Right cardiac atrium (tissue), 5 donors: ENCODE measurements around the gene PRKCZ. TPM values are rescaled to one million over a fixed set of nuclear protein-coding genes. Genes with fewer than 3 reads are reported as not detected.

Source experiments
- ATAC-seq, 2 donors: fragments of 200-7000 bp; cut with Tn5 transposase; one replicate each; pipeline versions ENCODE4 v1.8.0 to v1.9.1; 2020; ENCODE audit warnings: moderate library complexity in 2 of 2, mild to moderate bottlenecking in 1 of 2
- DNase-seq, 3 donors: peaks; one replicate each; pipeline ENCODE4 v3.0.0-alpha.2; 2020
- H3K27ac ChIP-seq: one replicate; pipeline ENCODE4 v1.5.1; 2013; ENCODE audit warnings: mild to moderate bottlenecking, low read length, control low read depth, moderate library complexity
- H3K27me3 ChIP-seq: one replicate; pipeline ENCODE4 v1.6.1; 2013; ENCODE audit not compliant: control insufficient read depth, insufficient read depth
- H3K4me1 ChIP-seq: one replicate; pipeline ENCODE4 v1.6.1; 2013; ENCODE audit warnings: low read length; ENCODE audit not compliant: control insufficient read depth, insufficient read depth
- H3K4me3 ChIP-seq: one replicate; pipeline ENCODE4 v1.5.1; 2013; ENCODE audit warnings: low read length, control low read depth
- H3K9me3 ChIP-seq: one replicate; pipeline ENCODE4 v1.6.1; 2013; ENCODE audit warnings: low read length; ENCODE audit not compliant: control insufficient read depth
- WGBS: extraction: QIAGEN DNeasy Blood & Tissue Kit; methylation state at CpG from one replicate; pipeline ENCODE4 v1.1.7; 2013; 5-methylcytosine and 5-hydroxymethylcytosine counted together
- intact Hi-C, 4 donors: fragments of 100-400 bp; cut with DNase I; formaldehyde crosslinking; loops; one replicate each; pipeline versions ENCODE4 v1.11.0 to v1.14.0; 2022 to 2023
- polyA plus RNA-seq: library from polyadenylated mRNA; stranded (reverse); fragments of 200-250 nt; gene quantifications from one replicate; pipeline ENCODE4 v1.2.3, GENCODE V29; 2013
- total RNA-seq, 4 donors: library from RNA; stranded (reverse); fragmentation: NEBNext Ultra II Directional; extraction: Animal tissue kit (Norgen Biotek cat#: 25700); gene quantifications; one replicate each; pipeline ENCODE4 v1.2.1, GENCODE V29; 2021
- donor health status: healthy with polysubstance abuse.
- donor health status: DM: no; HTN: yes; CAD: no.
- donor health status: DM: no; HTN: no; CAD: no.
- donor health status: DM: no; HTN: yes; CAD: no; lungs with severe emphysema.
- donor health status: DM: yes; HTN: yes; CAD: no.

Gene PRKCZ
- total and polyA plus RNA-seq, 5 donors: 15.1 to 28.1 (median 21.6) TPM

DNA sequence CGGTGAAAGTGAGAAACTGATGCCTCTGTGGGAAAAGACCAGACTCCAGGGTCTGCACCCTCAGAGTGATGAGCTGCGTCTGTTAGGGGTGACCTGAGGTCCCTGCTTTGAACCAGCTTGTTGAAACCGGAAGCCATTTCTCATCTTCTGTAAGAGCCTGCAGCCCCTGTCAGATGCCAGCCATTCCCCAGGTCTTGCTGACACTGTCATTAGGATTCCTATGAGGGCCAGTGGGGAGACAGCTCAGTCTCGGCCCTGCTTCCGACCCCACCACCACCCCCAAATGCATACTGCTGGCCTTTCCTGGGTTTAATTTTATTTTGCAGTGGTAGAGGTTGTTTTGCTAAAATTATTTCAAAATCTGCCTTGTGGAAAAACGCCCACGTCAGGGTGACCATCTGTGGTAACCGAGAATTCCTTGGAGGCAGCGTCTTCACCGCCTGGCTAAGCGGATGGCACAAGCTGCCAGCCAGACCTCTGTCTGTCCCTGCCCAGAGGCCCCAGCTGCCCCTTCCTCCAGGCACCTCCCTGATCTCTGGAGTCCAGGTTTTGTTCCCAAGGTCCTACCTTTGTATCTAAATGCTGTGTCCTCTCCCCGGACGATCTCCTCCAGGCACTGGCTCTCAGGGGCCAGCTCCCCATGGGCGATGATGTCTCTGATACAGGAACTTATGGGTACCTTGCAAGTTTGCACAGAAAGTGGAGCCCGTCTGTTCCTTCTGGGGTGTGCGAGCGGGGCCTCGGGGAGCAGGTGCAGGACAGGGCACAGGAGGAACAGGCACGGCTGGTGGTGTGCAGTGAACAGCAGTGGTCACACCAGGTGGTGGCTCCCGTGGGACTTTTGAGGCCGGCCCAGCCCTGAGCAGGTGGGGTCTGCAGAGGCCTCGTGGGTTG is 49.9 kb downstream of the PRKCZ start:
- Histone ChIP-seq H3K4me1 (no peaks in the 10 kb centered on the region), H3K9me3 (no peaks in the 10 kb centered on the region), H3K27me3 (no peaks in the 10 kb centered on the region), H3K27ac (no peak overlapping the region), H3K4me3 (no peak overlapping the region)
- no peak for ATAC-seq
- WGBS: 88% methylated on average over 22 of the region's 22 CpGs
- peak in 1 of 3 donors; percentile 34 for DNase-seq
- intact Hi-C loops: no loop called here

DNA sequence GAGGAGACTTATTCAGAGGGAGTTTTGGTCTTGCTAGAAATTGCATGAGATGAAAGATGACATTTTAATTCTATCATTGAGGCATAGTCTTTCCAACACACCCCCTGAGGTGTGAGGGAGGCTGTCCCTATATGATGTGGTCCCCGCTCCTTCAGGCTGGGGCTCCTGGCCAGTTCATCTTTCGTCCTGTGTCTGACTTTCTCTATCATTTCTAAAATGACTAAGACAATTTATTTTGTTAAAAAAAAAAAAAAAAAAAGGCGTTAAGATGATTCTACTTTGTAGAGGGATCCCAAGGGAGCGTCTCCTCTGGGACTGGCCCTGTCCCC is 50.5 kb downstream of the PRKCZ start:
- intact Hi-C loops: no loop called here
- H3K9me3 ChIP-seq: no peaks in the 10 kb centered on the region
- no peaks in the 10 kb centered on the region for H3K27me3 ChIP-seq
- no peak overlapping the region for H3K27ac ChIP-seq
- no peak for DNase-seq
- H3K4me3 ChIP-seq: no peak overlapping the region
- H3K4me1 ChIP-seq: no peaks in the 10 kb centered on the region
- 85% methylated on average over 4 of the region's 4 CpGs for WGBS
- ATAC-seq: no peak

DNA sequence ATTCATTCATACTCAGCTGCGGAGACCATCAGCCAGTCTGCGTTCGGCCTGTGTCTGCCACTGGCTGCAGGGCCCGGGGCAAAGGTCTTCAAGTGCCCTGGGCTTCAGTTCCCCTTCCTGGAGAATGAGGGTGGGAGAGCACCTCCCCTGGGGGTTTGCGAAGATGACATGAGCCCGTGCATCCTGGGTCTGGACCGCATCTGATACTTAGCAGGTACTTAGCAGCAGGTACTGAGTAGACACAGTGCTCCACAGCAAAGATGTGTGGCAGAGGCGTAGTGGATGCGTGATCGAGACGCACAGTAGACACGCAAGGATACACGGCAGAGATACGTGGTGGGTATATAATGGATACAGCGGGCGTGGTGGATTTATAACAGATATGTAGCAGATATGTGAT is 51.3 kb downstream of the PRKCZ start:
- H3K27ac ChIP-seq: no peak overlapping the region
- WGBS: 91% methylated on average over 16 of the region's 16 CpGs
- DNase-seq (peak in 1 of 3 donors; percentile 18), ATAC-seq (no peak)
- intact Hi-C loops: no loop called here
- H3K4me3 ChIP-seq: no peak overlapping the region
- no peaks in the 10 kb centered on the region for H3K4me1 ChIP-seq
- H3K9me3 ChIP-seq: no peaks in the 10 kb centered on the region
- no peaks in the 10 kb centered on the region for H3K27me3 ChIP-seq

DNA sequence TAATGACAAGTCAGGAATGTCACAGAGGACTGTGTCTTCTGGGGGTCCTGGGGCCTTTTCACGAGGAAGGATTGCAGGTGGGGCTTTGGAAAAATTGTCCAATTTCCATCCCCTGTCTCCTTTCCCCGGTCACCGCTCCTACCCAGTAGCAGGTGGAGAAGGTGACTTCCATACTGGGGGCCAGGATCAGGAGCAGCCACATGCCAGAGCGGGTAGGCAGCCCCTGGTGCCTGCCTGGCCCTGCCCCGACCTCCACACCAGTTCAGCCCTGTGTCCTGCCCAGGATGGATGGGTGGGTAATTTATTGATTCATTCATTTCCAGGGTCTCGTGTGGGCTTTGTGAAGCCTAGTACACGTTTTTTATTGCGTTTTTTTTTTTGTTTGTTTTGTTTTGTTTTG is 51.7 kb downstream of the PRKCZ start:
- ATAC-seq: no peak
- no peaks in the 10 kb centered on the region for H3K27me3 ChIP-seq
- H3K4me3 ChIP-seq: no peak overlapping the region

DNA sequence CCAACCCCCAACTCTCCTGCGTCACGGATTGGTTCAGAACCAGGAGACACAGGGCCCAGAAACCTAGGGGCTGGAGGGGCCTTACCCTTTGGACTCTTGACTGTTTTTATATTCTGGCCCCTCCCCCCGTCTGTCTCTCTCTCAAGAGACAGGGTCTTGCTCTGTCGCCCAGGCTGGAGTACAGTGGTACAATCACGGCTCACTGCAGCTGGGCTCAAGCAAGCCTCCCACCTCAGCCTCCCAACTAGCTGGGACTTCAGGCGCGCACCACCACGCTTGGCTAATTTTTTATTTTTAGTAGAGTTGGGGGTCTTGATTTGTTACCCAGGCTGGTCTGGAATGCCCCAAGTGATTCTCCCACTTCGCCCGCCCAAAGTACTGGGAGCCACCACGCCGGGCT is 52.5 kb downstream of the PRKCZ start:
- 95% methylated on average over 12 of the region's 12 CpGs for WGBS
- ATAC-seq: no peak

More for the DNA sequence above, 51.7 kb downstream of the PRKCZ start:
- WGBS: 86% methylated on average over 8 of the region's 8 CpGs
- no peaks in the 10 kb centered on the region for H3K9me3 ChIP-seq
- no peak for DNase-seq
- H3K4me1 ChIP-seq: no peaks in the 10 kb centered on the region
- H3K27ac ChIP-seq: no peak overlapping the region
- intact Hi-C loops: no loop called here

DNA sequence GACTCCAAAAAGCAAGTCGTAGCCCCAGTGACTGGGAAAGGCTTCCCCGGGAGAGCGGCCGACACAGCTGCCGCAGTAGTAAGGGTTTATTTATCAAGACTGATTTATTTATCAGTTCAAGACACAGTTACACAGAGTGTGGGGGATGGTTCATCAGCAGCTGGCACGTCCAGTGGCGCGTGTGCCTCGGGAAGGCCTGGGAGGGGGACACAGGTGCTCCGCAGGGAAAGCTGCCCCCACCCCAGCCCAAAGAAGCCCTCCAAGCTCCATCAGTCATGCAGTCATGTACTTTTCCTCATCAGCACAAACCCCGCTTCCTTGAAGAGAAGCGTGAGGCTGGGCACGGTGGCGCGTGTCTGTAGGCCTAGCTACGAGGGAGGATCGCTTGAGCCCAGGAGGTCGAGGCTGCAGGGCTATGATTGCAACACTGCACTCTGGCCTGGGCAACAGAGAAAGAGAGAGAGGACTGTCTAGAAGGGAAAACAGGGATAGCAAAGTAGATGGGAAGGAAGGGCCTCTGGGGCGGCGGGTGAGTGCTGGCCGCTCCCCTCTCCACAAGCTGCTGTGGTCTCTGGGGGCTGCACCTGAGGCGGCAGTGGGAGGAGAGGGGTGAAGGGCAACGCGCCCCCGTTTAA is 53.2 kb downstream of the PRKCZ start:
- no peak overlapping the region for H3K4me3 ChIP-seq
- 86% methylated on average over 25 of the region's 25 CpGs for whole genome bisulfite sequencing
- no peak overlapping the region for H3K27ac ChIP-seq
- intact Hi-C loops: no loop called here
- H3K27me3 ChIP-seq: no peaks in the 10 kb centered on the region
- H3K9me3 ChIP-seq: no peaks in the 10 kb centered on the region
- H3K4me1 ChIP-seq: no peaks in the 10 kb centered on the region
- ATAC-seq: no peak
- peak in 1 of 3 donors; percentile 35 for DNase-seq

More for the DNA sequence above, 52.5 kb downstream of the PRKCZ start:
- intact Hi-C loops: no loop called here
- H3K27me3 ChIP-seq: no peaks in the 10 kb centered on the region
- DNase-seq: peak in 1 of 3 donors; percentile 16
- no peak overlapping the region for H3K27ac ChIP-seq
- H3K9me3 ChIP-seq: no peaks in the 10 kb centered on the region
- H3K4me1 ChIP-seq: no peaks in the 10 kb centered on the region
- no peak overlapping the region for H3K4me3 ChIP-seq

DNA sequence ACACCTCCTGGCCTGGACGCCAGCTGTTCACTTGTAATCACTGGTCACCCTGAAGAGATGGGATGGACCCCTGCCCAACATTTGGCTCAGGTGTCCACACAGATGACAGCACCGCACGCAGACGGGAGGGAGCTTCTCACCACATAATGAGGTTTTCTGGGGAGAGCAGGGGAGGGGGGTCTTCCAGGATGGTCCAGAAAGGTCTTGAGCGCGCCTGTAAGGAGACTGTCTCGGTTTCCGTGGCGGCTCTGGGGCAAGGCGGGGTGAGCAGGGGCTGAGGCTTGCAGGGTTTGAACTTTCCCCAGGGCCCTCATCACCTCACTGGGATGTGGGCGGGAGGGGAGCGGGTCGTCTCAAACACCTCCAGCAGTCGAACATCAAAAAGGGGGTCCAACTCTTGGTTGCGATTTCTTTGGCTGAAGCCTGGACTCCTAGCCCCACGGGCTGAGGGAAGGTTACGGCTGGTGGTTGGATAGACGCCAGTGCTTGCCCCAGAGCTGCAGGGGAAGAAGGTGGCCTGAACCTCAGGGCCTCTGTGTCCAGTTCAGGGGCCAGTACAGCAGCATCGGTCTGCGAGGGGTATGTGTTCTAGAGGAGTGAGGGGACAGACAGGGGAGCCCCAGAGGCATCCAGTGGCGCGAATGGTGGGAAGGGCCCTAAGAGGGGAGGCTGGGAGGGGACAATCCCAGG is 53.8 kb downstream of the PRKCZ start:
- intact Hi-C loops: no loop called here
- no peak overlapping the region for H3K27ac ChIP-seq
- 76% methylated on average over 22 of the region's 22 CpGs for WGBS
- no peaks in the 10 kb centered on the region for H3K9me3 ChIP-seq
- DNase-seq (peak in 1 of 3 donors; percentile 40), ATAC-seq (no peak)
- no peak overlapping the region for H3K4me3 ChIP-seq
- no peaks in the 10 kb centered on the region for H3K27me3 ChIP-seq
- H3K4me1 ChIP-seq: no peaks in the 10 kb centered on the region

DNA sequence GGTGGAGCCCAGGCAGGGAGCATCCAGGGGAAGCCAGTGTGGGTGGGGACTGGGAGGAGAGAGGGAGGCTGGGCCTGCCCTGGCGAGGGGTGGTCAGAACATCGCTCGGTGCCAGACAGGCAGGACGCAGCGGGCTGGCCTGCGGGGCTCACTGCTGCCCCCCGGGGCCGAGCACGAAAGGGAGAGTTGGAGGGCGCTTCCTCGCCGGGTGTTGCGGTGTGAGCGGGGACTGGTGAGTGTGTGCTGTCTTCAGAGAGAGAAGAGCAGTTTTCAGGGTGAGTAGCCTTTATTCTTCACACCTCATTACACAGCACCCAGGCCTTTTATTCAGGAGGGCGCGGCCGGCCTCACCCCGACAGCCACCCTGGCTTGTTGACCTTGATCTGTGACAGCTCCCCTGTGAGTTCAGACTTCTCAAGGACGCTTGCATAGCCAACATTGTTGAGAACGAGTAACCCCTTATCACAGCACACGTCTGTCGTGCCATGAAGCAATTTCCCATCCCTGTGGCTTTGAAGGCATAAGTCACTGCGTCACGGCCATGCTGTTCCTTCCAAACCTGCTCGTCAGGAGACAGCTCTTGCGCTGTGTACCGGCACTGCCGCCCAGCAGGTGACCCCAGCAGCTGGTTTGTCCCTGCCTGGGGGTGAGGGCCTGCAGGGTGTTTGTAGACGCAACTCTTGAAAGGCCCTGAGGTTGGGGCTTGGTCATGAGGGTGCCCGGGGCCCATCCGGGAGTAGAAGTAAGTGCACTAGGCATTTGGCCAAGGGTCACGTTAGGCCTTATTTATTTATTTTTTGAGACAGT is 54.6 kb downstream of the PRKCZ start:
- peak in 1 of 2 donors; percentile 26 for ATAC-seq
- Histone ChIP-seq H3K27me3 (no peaks in the 10 kb centered on the region), H3K4me3 (no peak overlapping the region), H3K4me1 (no peaks in the 10 kb centered on the region), H3K9me3 (no peaks in the 10 kb centered on the region), H3K27ac (no peak overlapping the region)
- intact Hi-C loops: no loop called here
- DNase-seq: peak in 2 of 3 donors; percentile 34 to 43
- WGBS: 59% methylated on average over 32 of the region's 32 CpGs

DNA sequence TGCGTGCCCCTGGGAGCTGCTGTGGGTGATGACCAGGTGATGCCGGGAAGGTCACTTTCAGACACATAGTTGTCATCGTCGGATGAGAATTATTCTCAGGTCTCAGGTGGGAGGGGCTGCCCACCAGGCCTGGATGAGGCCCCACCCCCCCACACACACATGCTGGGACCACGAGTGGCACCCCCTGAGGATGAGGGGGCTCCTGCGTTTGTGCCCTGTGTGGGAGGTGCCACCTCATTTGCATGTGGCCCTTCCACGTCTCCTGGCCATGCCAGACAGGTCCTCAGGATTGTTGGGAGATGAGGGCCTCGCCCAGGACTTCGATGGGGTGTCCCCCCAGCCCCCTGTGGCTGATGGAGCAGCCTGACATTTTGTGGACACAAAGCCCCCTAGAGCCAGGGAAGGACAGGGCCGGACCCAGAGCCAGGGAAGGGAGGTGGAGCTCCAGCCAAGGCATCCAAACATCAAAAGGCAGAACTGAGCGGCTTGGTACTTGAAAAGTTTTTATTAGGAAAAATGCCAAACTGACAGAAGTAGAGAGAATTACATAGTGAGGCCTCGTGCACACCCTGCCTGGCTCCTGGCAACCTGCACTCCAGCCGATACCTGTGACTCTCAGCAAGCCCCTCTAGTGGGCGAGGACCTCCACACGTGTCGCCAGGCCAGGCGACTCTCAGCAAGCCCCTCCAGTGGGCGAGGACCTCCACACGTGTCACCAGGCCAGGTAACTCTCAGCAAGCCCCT is 55.7 kb downstream of the PRKCZ start:
- intact Hi-C loops: no loop called here
- Histone ChIP-seq H3K4me1 (no peaks in the 10 kb centered on the region), H3K9me3 (no peaks in the 10 kb centered on the region), H3K27ac (no peak overlapping the region), H3K27me3 (no peaks in the 10 kb centered on the region), H3K4me3 (no peak overlapping the region)
- ATAC-seq: no peak
- peak in 2 of 3 donors; percentile 25 to 40 for DNase-seq
- WGBS: 88% methylated on average over 19 of the region's 19 CpGs
